GM23338 (cell line): ENCODE measurements around the gene TECTA. TPM values are rescaled to one million over a fixed set of nuclear protein-coding genes. Genes with fewer than 3 reads are reported as not detected.

Experiments
- ATAC-seq: fragments of 200-7000 bp; cut with Tn5 transposase; 3 replicates; pipeline ENCODE4 v1.9.1; 2020
- DNase-seq: peaks from one replicate; pipeline ENCODE4 v3.0.0-alpha.2; 2015; ENCODE audit warnings: low spot score
- H2AFZ ChIP-seq: fragments of 200-600 bp; sonication (generic); 2 replicates; pipeline ENCODE4 v1.8.0; 2016; ENCODE audit warnings: antibody characterized with exemption, mild to moderate bottlenecking, moderate library complexity
- H3F3A ChIP-seq: fragments of 200-600 bp; sonication (generic); replicated peaks from 2 replicates; pipeline ENCODE4 v1.8.0; 2017; ENCODE audit warnings: antibody characterized with exemption, mixed run types, low read depth
- H3K27ac ChIP-seq: fragments of 200-600 bp; sonication (generic); 2 replicates; pipeline ENCODE4 v1.6.1; 2016; ENCODE audit warnings: low read depth
- H3K27me3 ChIP-seq: fragments of 200-600 bp; sonication (generic); 2 replicates; pipeline ENCODE4 v1.8.0; 2016; ENCODE audit warnings: mild to moderate bottlenecking, mixed run types, moderate library complexity; ENCODE audit not compliant: insufficient read depth
- H3K36me3 ChIP-seq: fragments of 200-600 bp; sonication (generic); 2 replicates; pipeline ENCODE4 v1.8.0; 2016; ENCODE audit warnings: mild to moderate bottlenecking; ENCODE audit not compliant: insufficient read depth
- H3K4me1 ChIP-seq: fragments of 200-600 bp; sonication (generic); 2 replicates; pipeline ENCODE4 v1.8.0; 2016; ENCODE audit warnings: mild to moderate bottlenecking, moderate library complexity; ENCODE audit not compliant: insufficient read depth
- H3K4me2 ChIP-seq: fragments of 200-600 bp; sonication (generic); 2 replicates; pipeline ENCODE4 v1.7.1; 2017; ENCODE audit warnings: mixed run types
- H3K4me3 ChIP-seq: fragments of 200-600 bp; sonication (generic); 2 replicates; pipeline ENCODE4 v1.6.1; 2016; ENCODE audit warnings: mixed run types
- H3K79me2 ChIP-seq: fragments of 200-600 bp; sonication (generic); replicated peaks from 2 replicates; pipeline ENCODE4 v1.8.0; 2017; ENCODE audit warnings: mild to moderate bottlenecking; ENCODE audit not compliant: insufficient read depth
- H3K9me2 ChIP-seq: fragments of 200-600 bp; sonication (generic); 2 replicates; pipeline ENCODE4 v1.8.0; 2017; ENCODE audit not compliant: insufficient read depth
- H4K20me1 ChIP-seq: fragments of 200-600 bp; sonication (generic); replicated peaks from 2 replicates; pipeline ENCODE4 v1.8.0; 2017; ENCODE audit warnings: mild to moderate bottlenecking; ENCODE audit not compliant: insufficient read depth
- H3K27ac Mint-ChIP-seq: 2 replicates; pipeline ENCODE4 v1.8.0; 2020; ENCODE audit warnings: inconsistent platforms, mild to moderate bottlenecking, moderate library complexity, mixed read lengths
- H3K27me3 Mint-ChIP-seq: 3 replicates; pipeline ENCODE4 v1.8.0; 2022; ENCODE audit warnings: low read depth, mild to moderate bottlenecking, moderate library complexity, mixed read lengths, inconsistent platforms; ENCODE audit not compliant: insufficient read depth, poor library complexity
- H3K36me3 Mint-ChIP-seq: 3 replicates; pipeline ENCODE4 v1.8.0; 2021; ENCODE audit warnings: low read depth, mild to moderate bottlenecking, inconsistent platforms, moderate library complexity, mixed read lengths
- H3K4me1 Mint-ChIP-seq: 3 replicates; pipeline ENCODE4 v1.8.0; 2020; ENCODE audit warnings: mild to moderate bottlenecking, inconsistent platforms, mixed read lengths
- H3K4me3 Mint-ChIP-seq: 3 replicates; pipeline ENCODE4 v1.8.0; 2021; ENCODE audit warnings: moderate library complexity, mild to moderate bottlenecking, inconsistent platforms, mixed read lengths
- H3K9me3 Mint-ChIP-seq: 3 replicates; pipeline ENCODE4 v1.8.0; 2020; ENCODE audit warnings: moderate library complexity, mild to moderate bottlenecking, inconsistent platforms, mixed read lengths
- CREB1 ChIP-seq: fragments of 250-450 bp; sonication (Bioruptor Pico); IDR thresholded peaks from 2 replicates; pipeline ENCODE4 v1.5.0; 2020; ENCODE audit warnings: low read depth, mild to moderate bottlenecking, moderate library complexity
- CTCF ChIP-seq, 2 experiments: fragments of 200-600 bp in 1 of 2; sonication (generic) in 1 of 2; conservative IDR thresholded peaks; 2 replicates each; pipeline versions ENCODE4 v1.5.1 to v1.6.1; 2016 to 2017; ENCODE audit warnings: antibody characterized with exemption in 2 of 2, low read depth in 2 of 2, mild to moderate bottlenecking in 2 of 2, moderate library complexity in 1 of 2
- JUNB ChIP-seq: IDR thresholded peaks from one replicate; pipeline ENCODE4 v1.6.1; 2016; ENCODE audit warnings: antibody characterized with exemption; ENCODE audit not compliant: unreplicated experiment
- ZNF331 ChIP-seq: fragments of 250-450 bp; sonication (Bioruptor Pico); IDR thresholded peaks from 2 replicates; pipeline ENCODE4 v1.5.0; 2020; ENCODE audit warnings: low read depth, mild to moderate bottlenecking, moderate library complexity
- ZNF462 ChIP-seq: fragments of 250-450 bp; sonication (Bioruptor Pico); IDR thresholded peaks from 2 replicates; pipeline ENCODE4 v1.5.0; 2020; ENCODE audit warnings: mild to moderate bottlenecking, moderate library complexity
- polyA plus RNA-seq: library from polyadenylated mRNA; unstranded; fragments of >200 nt; fragmentation: Nextera tagmentation; extraction: Ambion mirVana; gene quantifications from 2 replicates; pipeline ENCODE4 v1.2.1, GENCODE V29; 2016
- total RNA-seq: library from RNA; depleted of rRNA; stranded (reverse); fragments of >200 nt; shearing (Covaris generic); gene quantifications from 2 replicates; pipeline ENCODE4 v1.2.3, GENCODE V29; 2014
- TF ChIP-seq, protein P1 (sequence below): IDR thresholded peaks from 2 replicates; pipeline ENCODE4 v1.6.1; 2016; ENCODE audit warnings: antibody characterized with exemption

Gene TECTA
- total and polyA plus RNA-seq, 2 experiments from 2014 or later = 0.34 to 0.69 TPM

- TF ChIP-seq CTCF (conservative IDR thresholded peaks at IDR 0.05; ENCODE audit: low read depth in 2 of 2) (no peak), CREB1 (no peak), ZNF331 (no peak), ZNF462 (CRISPR knock-in tag) (no peak)
Measured at GRCh38 chr11:121206810-121207209, 105.8 kb downstream of the TECTA start (continued).

DNA sequence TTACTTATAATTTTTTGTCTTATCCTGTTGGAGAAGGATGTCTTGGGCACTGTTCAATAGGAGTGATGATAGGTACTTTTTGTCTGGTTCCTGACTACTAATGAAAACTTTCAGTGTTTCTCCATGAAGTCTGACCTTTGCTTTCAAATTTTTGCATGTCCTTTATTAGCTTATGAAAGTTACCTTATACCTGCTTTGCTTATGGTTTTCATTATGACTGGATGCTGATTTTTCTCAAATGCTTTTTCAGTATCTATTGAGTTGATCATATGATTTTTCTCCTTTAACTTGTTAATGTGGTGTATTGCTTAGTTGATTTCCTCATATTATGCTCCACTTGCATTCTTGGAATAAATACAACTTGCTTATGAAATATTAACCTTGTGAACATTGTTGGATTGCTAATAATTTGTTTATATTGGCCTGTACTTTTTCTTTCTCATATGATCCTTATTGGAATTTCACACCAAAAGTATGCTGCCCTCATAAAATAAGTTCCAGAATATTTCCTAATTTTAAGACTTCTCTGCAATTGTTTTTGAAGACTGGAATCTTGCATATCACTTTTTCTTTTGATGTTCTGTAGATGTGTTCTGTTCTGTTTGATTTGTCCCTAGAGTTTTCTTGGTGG, 106.6 kb downstream of the TECTA start:
- no peaks in the 10 kb centered on the region for H3K4me1 ChIP-seq
- no peak overlapping the region for H3K4me3 ChIP-seq
- no peak overlapping the region for H3K4me2 ChIP-seq
- Mint-ChIP-seq H3K4me1 (no peaks in the 10 kb centered on the region), H3K9me3 (no peaks in the 10 kb centered on the region), H3K27ac (no peak overlapping the region), H3K36me3 (no peaks in the 10 kb centered on the region), H3K4me3 (no peak overlapping the region), H3K27me3 (peaks cover 2% of the 10 kb centered on the region)
- no peaks in the 10 kb centered on the region for H4K20me1 ChIP-seq
- TF ChIP-seq, protein P1, sequence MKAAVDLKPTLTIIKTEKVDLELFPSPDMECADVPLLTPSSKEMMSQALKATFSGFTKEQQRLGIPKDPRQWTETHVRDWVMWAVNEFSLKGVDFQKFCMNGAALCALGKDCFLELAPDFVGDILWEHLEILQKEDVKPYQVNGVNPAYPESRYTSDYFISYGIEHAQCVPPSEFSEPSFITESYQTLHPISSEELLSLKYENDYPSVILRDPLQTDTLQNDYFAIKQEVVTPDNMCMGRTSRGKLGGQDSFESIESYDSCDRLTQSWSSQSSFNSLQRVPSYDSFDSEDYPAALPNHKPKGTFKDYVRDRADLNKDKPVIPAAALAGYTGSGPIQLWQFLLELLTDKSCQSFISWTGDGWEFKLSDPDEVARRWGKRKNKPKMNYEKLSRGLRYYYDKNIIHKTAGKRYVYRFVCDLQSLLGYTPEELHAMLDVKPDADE = no peak
- TF ChIP-seq JUNB = no peak
- no peak overlapping the region for H3K27ac ChIP-seq
- no peaks in the 10 kb centered on the region for H3K9me2 ChIP-seq
- H3F3A ChIP-seq = no peaks in the 10 kb centered on the region
- DNase-seq = no peak
- H3K79me2 ChIP-seq = no peaks in the 10 kb centered on the region
- H3K27me3 ChIP-seq = no peaks in the 10 kb centered on the region
- no peaks in the 10 kb centered on the region for H3K36me3 ChIP-seq
- ATAC-seq = no peak
- no peak overlapping the region for H2AFZ ChIP-seq
